Muscle layer of colon (tissue), 2 donors: ENCODE results near the gene MEAF6.
A peak's percentile ranks its signal among the peaks of the same experiment; 100 is the strongest.

Experiments
- H3K27ac ChIP-seq: one replicate; pipeline ENCODE4 v1.7.0; 2013; ENCODE audit warnings: low read depth, mild to moderate bottlenecking, low read length, moderate library complexity
- H3K27me3 ChIP-seq, 2 donors: one replicate each; pipeline ENCODE4 v1.7.0; 2013; ENCODE audit warnings: low read length in 2 of 2, mild to moderate bottlenecking in 2 of 2; ENCODE audit not compliant: insufficient read depth in 2 of 2, control insufficient read depth in 1 of 2
- H3K36me3 ChIP-seq: one replicate; pipeline ENCODE4 v1.7.0; 2013; ENCODE audit warnings: mild to moderate bottlenecking, low read length; ENCODE audit not compliant: insufficient read depth
- H3K4me1 ChIP-seq: one replicate; pipeline ENCODE4 v1.7.0; 2013; ENCODE audit warnings: mild to moderate bottlenecking, low read length; ENCODE audit not compliant: insufficient read depth
- H3K4me3 ChIP-seq, 2 donors: one replicate each; pipeline ENCODE4 v1.7.0; 2013; ENCODE audit warnings: low read length in 2 of 2, low read depth in 1 of 2, mild to moderate bottlenecking in 1 of 2, moderate library complexity in 1 of 2
- H3K9ac ChIP-seq: one replicate; pipeline ENCODE4 v1.7.0; 2013; ENCODE audit warnings: low read length
- H3K9me3 ChIP-seq: one replicate; pipeline ENCODE4 v1.7.0; 2013; ENCODE audit warnings: mild to moderate bottlenecking, low read length
- donor health status: abdominal sarcoma.
- donor health status: Adenocarcinoma of cecum.

The MEAF6 gene

DNA sequence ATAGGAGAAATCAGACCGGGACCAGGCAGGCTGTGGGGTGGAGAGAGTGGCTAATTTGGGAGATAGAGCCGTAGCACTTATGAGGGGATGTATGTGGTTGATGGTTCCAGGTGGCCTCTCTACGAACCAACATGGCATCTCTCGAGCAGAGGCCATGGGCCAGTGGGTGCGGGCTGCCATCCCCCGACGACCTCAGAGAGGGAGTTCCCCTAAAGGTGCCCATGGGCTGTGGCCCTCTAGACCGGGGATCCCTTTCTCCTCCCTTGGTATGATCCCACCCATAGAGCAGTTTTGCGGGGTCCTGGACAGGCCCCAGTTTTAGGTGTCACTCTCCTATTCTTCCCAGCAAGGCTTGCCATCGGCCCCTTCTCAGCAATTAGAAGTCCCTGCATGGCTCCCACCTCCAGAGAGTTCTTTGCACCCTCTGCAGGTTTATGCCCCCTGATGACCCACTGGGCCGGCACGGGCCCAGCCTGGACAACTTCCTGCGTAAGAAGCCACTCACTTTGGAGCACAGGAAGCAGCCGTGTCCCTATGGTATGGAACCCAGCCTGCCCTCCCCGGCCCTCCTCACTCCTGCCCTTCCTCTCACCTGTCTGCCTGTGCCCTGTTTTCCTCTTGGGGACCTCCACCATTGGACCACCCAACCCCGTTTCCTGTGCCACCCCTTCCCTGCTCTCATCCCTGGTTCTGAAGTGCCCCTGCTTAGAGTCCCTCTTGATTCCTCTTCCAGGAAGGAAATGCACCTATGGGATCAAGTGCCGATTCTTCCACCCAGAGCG is 32.4 kb downstream of the MEAF6 start:
- Histone ChIP-seq H3K4me3 (no peak overlapping the region), H3K27me3 (no peaks in the 10 kb centered on the region), H3K4me1 (peaks cover 64% of the 10 kb centered on the region), H3K9ac (no peak overlapping the region), H3K36me3 (peaks cover 52% of the 10 kb centered on the region), H3K27ac (no peak overlapping the region), H3K9me3 (no peaks in the 10 kb centered on the region)

DNA sequence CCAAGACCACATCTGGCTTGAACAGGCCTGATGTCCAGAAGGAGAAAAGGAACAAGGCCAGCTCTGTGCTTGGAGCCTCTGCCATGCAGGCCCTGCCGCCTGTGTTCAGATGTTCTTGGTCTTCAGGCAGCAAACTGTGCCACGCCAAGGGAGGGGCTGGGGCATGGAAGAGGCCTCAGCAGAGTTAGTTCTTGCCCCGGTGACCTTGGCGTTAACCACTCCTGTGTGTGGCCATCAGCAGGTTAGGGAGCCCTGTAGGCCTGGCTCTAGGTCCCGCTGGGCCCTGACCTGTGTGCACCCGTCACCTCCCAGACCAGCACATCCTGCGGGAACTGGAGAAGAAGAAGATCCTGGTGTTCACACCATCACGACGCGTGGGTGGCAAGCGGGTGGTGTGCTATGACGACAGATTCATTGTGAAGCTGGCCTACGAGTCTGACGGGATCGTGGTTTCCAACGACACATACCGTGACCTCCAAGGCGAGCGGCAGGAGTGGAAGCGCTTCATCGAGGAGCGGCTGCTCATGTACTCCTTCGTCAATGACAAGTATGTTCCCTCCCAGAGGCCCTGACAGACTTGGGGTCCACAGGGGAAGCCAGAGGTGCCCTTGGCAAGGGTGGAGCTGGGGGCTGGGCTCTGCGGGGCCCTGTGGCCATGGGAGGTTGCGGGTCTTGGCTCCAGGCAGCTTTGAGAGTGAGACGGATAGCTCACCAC is 33.1 kb downstream of the MEAF6 start:
- Histone ChIP-seq H3K9ac (no peak overlapping the region), H3K4me3 (no peak overlapping the region), H3K4me1 (peaks cover 64% of the 10 kb centered on the region), H3K27me3 (no peaks in the 10 kb centered on the region), H3K9me3 (no peaks in the 10 kb centered on the region), H3K27ac (no peak overlapping the region), H3K36me3 (peaks cover 52% of the 10 kb centered on the region)

DNA sequence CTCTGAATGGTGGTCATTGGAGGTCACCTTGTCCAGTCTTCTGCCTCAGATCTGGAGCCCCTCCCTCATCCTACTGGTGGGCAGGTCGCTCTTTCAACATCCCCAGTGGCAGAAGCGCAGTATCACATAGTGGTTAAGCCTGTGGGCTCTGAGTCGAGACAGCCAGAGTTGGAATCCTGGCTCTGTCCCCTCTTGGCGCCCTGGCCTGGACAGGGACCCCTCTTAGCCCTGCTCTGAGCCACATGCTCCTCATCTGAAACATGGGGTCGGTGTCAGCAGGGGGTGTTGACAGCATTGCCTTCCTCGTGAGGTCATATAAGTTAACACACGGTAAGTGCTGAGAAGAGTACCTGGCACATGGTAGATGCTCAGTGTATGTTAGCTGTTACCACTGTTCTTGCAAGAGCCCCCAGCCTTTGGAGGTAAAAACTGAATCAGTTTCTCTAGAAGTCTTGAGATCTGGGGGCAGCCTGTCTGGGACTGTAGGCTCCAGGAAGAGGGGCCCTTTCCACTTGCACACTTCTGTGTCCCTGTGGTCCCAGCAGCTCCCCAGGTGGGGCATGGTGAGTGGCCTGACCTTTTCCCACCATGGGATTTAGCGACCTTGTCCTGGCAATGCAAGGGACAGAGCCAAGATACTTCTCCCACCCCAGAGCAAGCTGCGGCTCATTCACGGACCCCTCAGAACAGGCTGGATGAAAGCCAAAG is 33.8 kb downstream of the MEAF6 start:
- no peaks in the 10 kb centered on the region for H3K9me3 ChIP-seq
- H3K4me3 ChIP-seq: no peak overlapping the region
- no peaks in the 10 kb centered on the region for H3K27me3 ChIP-seq
- H3K27ac ChIP-seq: no peak overlapping the region
- H3K4me1 ChIP-seq: peaks cover 65% of the 10 kb centered on the region
- peaks cover 52% of the 10 kb centered on the region for H3K36me3 ChIP-seq
- H3K9ac ChIP-seq: no peak overlapping the region

DNA sequence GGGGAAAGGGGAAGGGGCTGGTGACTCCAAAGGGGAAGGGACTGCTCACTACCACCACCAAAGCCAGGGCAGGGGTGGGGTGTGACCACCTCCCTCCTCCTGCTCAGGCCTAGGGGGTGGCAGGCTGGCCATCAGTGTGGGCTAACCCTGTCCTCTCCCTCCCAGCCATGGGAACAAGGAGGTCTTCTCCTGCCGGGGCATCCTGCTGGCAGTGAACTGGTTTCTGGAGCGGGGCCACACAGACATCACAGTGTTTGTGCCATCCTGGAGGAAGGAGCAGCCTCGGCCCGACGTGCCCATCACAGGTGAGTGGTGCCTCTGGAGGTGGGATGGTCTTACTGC is 34.5 kb downstream of the MEAF6 start:
- Histone ChIP-seq H3K4me3 (peak overlapping the region in 1 of 2 donors; percentile 82), H3K9me3 (no peaks in the 10 kb centered on the region), H3K9ac (peak overlapping the region; percentile 24), H3K27me3 (no peaks in the 10 kb centered on the region), H3K4me1 (peaks cover 65% of the 10 kb centered on the region), H3K27ac (peak overlapping the region; percentile 72), H3K36me3 (peaks cover 52% of the 10 kb centered on the region)

- H3K36me3 ChIP-seq: peaks cover 52% of the 10 kb centered on the region
- peak overlapping the region; percentile 43 to 82 for H3K4me3 ChIP-seq
- H3K27ac ChIP-seq: peak overlapping the region; percentile 72
- no peaks in the 10 kb centered on the region for H3K27me3 ChIP-seq
- peaks cover 61% of the 10 kb centered on the region for H3K4me1 ChIP-seq
- peak overlapping the region; percentile 76 for H3K9ac ChIP-seq
- H3K9me3 ChIP-seq: no peaks in the 10 kb centered on the region
Observed at GRCh38 chr1:37479255-37480124, 35.1 kb downstream of the MEAF6 start.

GRCh38 chr1:37478890-37479254 is 35.7 kb downstream of the MEAF6 start:
- Histone ChIP-seq H3K36me3 (peaks cover 49% of the 10 kb centered on the region), H3K9ac (peak overlapping the region; percentile 76), H3K27ac (peak overlapping the region; percentile 72), H3K4me3 (peak overlapping the region; percentile 43 to 82), H3K9me3 (no peaks in the 10 kb centered on the region), H3K4me1 (peaks cover 62% of the 10 kb centered on the region), H3K27me3 (no peaks in the 10 kb centered on the region)

- Histone ChIP-seq H3K27ac (peak overlapping the region; percentile 72), H3K27me3 (no peaks in the 10 kb centered on the region), H3K9me3 (no peaks in the 10 kb centered on the region), H3K9ac (peak overlapping the region; percentile 76), H3K4me3 (peak overlapping the region in 1 of 2 donors; percentile 82), H3K4me1 (peaks cover 66% of the 10 kb centered on the region), H3K36me3 (peaks cover 45% of the 10 kb centered on the region)
Observed at GRCh38 chr1:37478451-37478881, 36.1 kb downstream of the MEAF6 start.

DNA sequence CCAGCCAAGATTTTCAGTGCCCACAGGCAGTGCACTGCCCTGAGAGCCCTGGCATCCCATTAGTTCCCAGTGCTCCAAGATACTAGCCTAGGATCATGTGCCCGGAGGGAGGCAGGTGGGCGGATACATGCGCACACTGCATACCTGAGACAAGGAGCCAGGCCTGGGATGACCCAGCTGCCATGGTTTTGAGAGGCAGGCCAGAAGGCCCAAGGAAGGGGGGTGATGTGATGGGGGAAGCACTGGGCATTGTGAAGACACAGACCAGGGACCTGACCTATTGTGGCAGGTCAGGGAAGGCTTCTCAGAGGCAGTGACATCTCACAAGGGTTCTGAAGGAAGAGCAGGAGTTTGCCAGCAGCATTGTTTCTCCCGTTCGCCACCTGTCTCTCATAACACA is 36.6 kb downstream of the MEAF6 start:
- Histone ChIP-seq H3K4me3 (peak overlapping the region; percentile 14 to 82), H3K9me3 (no peaks in the 10 kb centered on the region), H3K4me1 (peaks cover 71% of the 10 kb centered on the region), H3K9ac (peak overlapping the region; percentile 76), H3K27me3 (no peaks in the 10 kb centered on the region), H3K36me3 (peaks cover 40% of the 10 kb centered on the region), H3K27ac (peak overlapping the region; percentile 90)

DNA sequence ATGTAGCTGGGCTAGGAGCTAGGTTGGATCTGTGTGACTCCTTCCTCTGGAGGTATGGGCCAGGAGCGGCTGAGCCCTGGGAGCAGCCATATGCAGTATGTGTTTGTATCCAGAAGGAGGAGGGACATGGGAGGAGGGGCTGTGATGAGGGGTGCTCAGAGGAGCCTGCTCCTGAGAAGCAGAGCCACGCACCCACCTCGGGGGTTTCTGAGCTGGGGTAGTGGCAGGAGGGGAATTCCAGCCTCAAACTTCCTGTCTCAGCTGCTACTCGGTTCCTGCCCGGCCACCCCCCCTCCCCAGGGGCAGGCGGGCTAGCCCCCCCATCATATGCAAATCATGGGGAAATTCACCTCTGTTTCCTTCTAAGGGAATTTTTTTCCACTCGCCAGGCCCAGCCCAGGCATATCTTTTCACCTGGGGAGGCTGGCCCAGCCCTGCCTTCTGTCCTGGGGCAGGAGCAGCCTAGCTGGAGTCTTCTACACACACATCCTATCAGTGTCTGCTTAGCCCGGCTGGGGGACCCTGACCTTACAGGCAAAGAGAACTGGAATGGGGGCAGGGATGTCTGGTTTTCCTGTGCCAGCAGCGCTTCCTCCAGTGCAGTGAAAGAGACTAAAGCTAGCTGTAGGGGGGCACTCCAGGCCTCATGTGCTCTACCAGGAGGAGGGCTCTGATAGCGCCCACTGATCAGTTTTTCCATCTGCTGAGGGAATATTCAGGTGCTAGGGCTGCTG is 37.2 kb downstream of the MEAF6 start:
- H3K9ac ChIP-seq: peak overlapping the region; percentile 76

DNA sequence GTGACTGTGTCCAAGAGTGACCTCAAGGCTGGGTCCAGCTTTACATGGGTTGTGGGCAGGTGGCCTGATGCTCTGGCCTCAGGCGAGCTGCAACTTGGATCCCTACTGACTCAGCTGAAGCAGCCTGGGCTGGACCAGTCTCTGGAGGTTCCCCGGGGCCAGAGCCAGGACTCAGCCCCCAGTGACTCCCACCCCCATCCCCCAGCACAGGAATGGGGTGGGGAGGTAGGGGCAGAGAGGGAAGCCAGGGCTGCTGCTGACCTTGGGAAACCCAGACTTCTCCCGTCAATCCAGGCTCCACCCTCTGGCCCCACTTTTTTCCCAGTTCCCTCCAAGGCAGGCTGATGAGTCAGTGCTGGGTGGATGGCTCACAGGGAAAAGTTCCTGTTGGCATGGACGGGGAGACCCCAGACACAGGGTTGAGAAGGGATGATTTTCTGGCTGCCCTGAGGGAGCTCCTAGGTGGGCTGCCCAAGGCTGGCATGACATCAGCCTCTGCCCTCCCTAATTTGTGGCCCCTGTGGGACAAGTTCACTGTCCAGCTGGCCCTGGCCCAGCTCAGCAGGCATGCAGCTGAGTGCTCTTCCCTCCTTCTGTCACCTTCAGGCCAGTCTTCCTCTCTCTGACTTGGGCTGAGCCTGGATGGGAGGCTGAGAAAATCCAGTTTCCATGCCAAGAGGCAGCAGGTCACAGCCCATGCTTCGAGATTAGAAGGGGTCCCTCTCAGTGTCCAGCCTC is 37.9 kb downstream of the MEAF6 start:
- Histone ChIP-seq H3K4me1 (peaks cover 84% of the 10 kb centered on the region), H3K27ac (peak overlapping the region; percentile 90), H3K9me3 (no peaks in the 10 kb centered on the region), H3K4me3 (peak overlapping the region; percentile 36 to 82), H3K9ac (peak overlapping the region; percentile 76), H3K36me3 (peaks cover 27% of the 10 kb centered on the region), H3K27me3 (no peaks in the 10 kb centered on the region)

More for the DNA sequence above, 37.2 kb downstream of the MEAF6 start:
- no peaks in the 10 kb centered on the region for H3K9me3 ChIP-seq
- H3K36me3 ChIP-seq: peaks cover 34% of the 10 kb centered on the region
- H3K4me1 ChIP-seq: peaks cover 76% of the 10 kb centered on the region
- H3K27ac ChIP-seq: peak overlapping the region; percentile 90
- no peaks in the 10 kb centered on the region for H3K27me3 ChIP-seq
- H3K4me3 ChIP-seq: peak overlapping the region; percentile 36 to 82
